Lower lobe of right lung (tissue), 2 donors: ENCODE measurements around the gene NSUN7. TPM values are rescaled to one million over a fixed set of nuclear protein-coding genes. Genes with fewer than 3 reads are reported as not detected.
A peak's percentile ranks its signal among the peaks of the same experiment; 100 is the strongest.

Experiments used
- ATAC-seq, 2 donors: fragments of 200-7000 bp; cut with Tn5 transposase; one replicate each; pipeline ENCODE4 v1.9.1; 2020 to 2022; ENCODE audit warnings: mild to moderate bottlenecking in 2 of 2, moderate library complexity in 2 of 2
- DNase-seq: peaks from one replicate; pipeline ENCODE4 v3.0.0-alpha.2; 2020
- H3K27ac ChIP-seq: fragments of 200-600 bp; one replicate; pipeline ENCODE4 v1.8.0; 2022
- H3K27me3 ChIP-seq: fragments of 200-600 bp; one replicate; pipeline ENCODE4 v1.8.0; 2022; ENCODE audit warnings: low read depth
- H3K36me3 ChIP-seq: fragments of 200-600 bp; one replicate; pipeline ENCODE4 v1.8.0; 2022; ENCODE audit warnings: mild to moderate bottlenecking
- H3K4me1 ChIP-seq: fragments of 200-600 bp; one replicate; pipeline ENCODE4 v1.8.0; 2022
- H3K4me3 ChIP-seq: fragments of 200-600 bp; one replicate; pipeline ENCODE4 v1.8.0; 2022; ENCODE audit warnings: mild to moderate bottlenecking
- H3K9me3 ChIP-seq: fragments of 200-600 bp; one replicate; pipeline ENCODE4 v1.8.0; 2022
- CTCF ChIP-seq: fragments of 200-600 bp; IDR thresholded peaks from one replicate; pipeline ENCODE4 v1.8.0; 2022; ENCODE audit warnings: antibody characterized with exemption, mild to moderate bottlenecking
- intact Hi-C: fragments of 100-400 bp; cut with DNase I; formaldehyde crosslinking; loops from one replicate; pipeline ENCODE4 v1.11.0; 2022
- total RNA-seq: library from RNA; stranded (reverse); fragmentation: NEBNext Ultra II Directional; extraction: Animal tissue kit (Norgen Biotek cat#: 25700); gene quantifications from one replicate; pipeline ENCODE4 v1.2.1, GENCODE V29; 2021
- donor health status: DM: no; HTN: yes; CAD: no; lungs with severe emphysema.

NSUN7 gene
- total RNA-seq, 1 donor from 2014 or later = 9.2 TPM

DNA sequence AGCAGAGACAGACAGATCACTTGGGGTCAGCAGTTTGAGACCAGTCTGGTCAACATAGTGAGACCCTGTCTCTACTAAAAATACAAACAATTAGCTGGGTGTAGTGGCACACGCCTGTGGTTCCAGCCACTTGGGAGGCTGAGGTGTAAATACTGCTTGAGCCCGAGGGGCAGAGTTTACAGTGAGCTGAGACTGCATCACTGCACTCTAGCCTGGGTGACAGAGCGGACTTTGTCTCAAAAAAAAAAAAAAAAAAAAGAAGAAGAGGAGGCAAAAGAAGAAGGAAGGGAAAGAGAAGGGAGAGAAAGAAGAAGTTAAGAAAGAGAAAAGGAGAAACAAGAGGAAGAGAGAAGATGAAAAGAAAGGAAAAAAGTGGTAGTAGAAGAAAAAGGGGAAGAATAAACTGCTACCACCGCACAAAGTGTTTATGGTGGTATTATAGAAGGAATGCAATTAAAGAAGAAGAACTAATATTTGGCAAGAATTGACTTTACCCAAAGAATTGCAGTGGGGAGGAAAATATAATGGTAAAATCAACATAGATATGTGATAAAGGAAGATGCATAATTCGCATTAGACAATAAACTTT lies 19.6 kb upstream of the NSUN7 start:
- ATAC-seq = no peak
- no peak overlapping the region for H3K27ac ChIP-seq
- intact Hi-C loops = no loop called here

DNA sequence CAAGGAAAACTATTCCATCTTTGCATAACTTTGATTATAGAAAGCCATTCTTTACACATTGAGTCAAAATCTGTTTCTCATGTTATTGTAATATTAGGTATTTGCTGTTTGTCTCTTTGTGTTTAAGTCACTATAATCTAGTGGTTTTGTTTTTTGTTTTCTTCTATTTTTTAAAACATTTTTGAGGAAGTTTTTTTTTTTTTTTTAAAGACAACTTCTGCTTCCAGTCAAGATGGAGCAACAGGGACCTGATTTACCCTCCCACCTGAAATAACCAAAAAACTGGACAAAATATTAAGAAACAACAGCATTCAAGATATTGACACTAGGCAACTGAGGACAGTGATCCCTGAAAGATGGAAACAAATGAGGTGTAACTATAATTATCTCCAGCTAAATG lies 18.4 kb upstream of the NSUN7 start:
- Histone ChIP-seq H3K4me1 (peaks cover 8% of the 10 kb centered on the region), H3K27ac (peak overlapping the region; percentile 73), H3K4me3 (no peak overlapping the region), H3K36me3 (no peaks in the 10 kb centered on the region), H3K9me3 (no peaks in the 10 kb centered on the region), H3K27me3 (no peaks in the 10 kb centered on the region)
- ATAC-seq (no peak), DNase-seq (no peak)
- TF ChIP-seq CTCF = no peak
- intact Hi-C loops = no loop called here

More for the DNA sequence above, 19.6 kb upstream of the NSUN7 start:
- DNase-seq = no peak
- H3K9me3 ChIP-seq = no peaks in the 10 kb centered on the region
- no peak for TF ChIP-seq CTCF
- no peak overlapping the region for H3K4me3 ChIP-seq
- peaks cover 8% of the 10 kb centered on the region for H3K4me1 ChIP-seq
- H3K27me3 ChIP-seq = no peaks in the 10 kb centered on the region
- H3K36me3 ChIP-seq = no peaks in the 10 kb centered on the region

GRCh38 chr4:40731792-40732245 lies 17.9 kb upstream of the NSUN7 start:
- no peak for TF ChIP-seq CTCF
- DNase-seq = peak; percentile 59
- H3K27ac ChIP-seq = peak overlapping the region; percentile 73

GRCh38 chr4:40733752-40734151 lies 16.0 kb upstream of the NSUN7 start:
- Histone ChIP-seq H3K27ac (no peak overlapping the region), H3K36me3 (no peaks in the 10 kb centered on the region), H3K9me3 (no peaks in the 10 kb centered on the region), H3K27me3 (no peaks in the 10 kb centered on the region), H3K4me1 (peaks cover 8% of the 10 kb centered on the region), H3K4me3 (no peak overlapping the region)
- DNase-seq (no peak), ATAC-seq (no peak)
- intact Hi-C loops = no loop called here
- TF ChIP-seq CTCF = no peak

More at GRCh38 chr4:40731792-40732245, 17.9 kb upstream of the NSUN7 start:
- ATAC-seq = peak; percentile 89
- H3K4me3 ChIP-seq = no peak overlapping the region
- intact Hi-C loops = no loop called here
- H3K36me3 ChIP-seq = no peaks in the 10 kb centered on the region
- peaks cover 8% of the 10 kb centered on the region for H3K4me1 ChIP-seq
- no peaks in the 10 kb centered on the region for H3K27me3 ChIP-seq
- H3K9me3 ChIP-seq = no peaks in the 10 kb centered on the region

DNA sequence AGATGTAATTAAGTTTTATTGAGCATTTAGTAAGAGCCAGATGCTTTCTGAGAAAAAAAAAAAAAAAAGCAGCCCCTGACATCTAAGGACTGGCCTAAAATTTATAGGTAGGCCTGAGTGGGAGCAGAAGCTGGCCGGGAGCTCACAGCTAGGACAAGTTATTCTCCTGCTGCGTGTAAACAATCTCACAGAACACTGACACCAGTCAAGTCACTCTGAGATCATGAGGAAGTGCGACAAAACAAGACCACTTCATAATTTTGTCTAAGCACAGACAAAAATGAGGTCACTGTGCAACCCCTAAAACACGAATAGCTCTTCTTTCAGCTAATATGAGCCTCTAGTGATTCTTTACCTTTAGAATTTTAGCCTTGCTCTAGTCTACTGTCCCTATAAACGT lies 15.3 kb upstream of the NSUN7 start:
- intact Hi-C loops = no loop called here
- no peaks in the 10 kb centered on the region for H3K36me3 ChIP-seq
- no peak for TF ChIP-seq CTCF
- H3K4me1 ChIP-seq = peaks cover 8% of the 10 kb centered on the region
- DNase-seq = no peak
- no peaks in the 10 kb centered on the region for H3K9me3 ChIP-seq
- H3K27me3 ChIP-seq = no peaks in the 10 kb centered on the region
- H3K4me3 ChIP-seq = no peak overlapping the region
- ATAC-seq = no peak
- H3K27ac ChIP-seq = no peak overlapping the region
